HG03103 (cell line): ENCODE measurements around the gene TLE4.
A peak's percentile ranks its signal among the peaks of the same experiment; 100 is the strongest.

Source experiments
- ATAC-seq: cut with Tn5 transposase; IDR thresholded peaks from one replicate; pipeline ENCODE4 v1.9.1; 2021; ENCODE audit warnings: low read depth; ENCODE audit not compliant: unreplicated experiment

The TLE4 gene

GRCh38 chr9:79570448-79571308, 1.1 kb upstream of the TLE4 start:
- no peak for ATAC-seq

- ATAC-seq = no peak
Observed at GRCh38 chr9:79572032-79572607, 355 bp downstream of the TLE4 start.

- ATAC-seq = no peak
Observed at GRCh38 chr9:79572608-79573411, 1.0 kb downstream of the TLE4 start.

- no peak for ATAC-seq
Observed at GRCh38 chr9:79573412-79573923, 1.7 kb downstream of the TLE4 start.

GRCh38 chr9:79574136-79574535, 2.4 kb downstream of the TLE4 start:
- no peak for ATAC-seq

- no peak for ATAC-seq
Observed at GRCh38 chr9:79574781-79575180, 3.0 kb downstream of the TLE4 start.

- ATAC-seq = no peak
Observed at GRCh38 chr9:79575547-79575946, 3.8 kb downstream of the TLE4 start.

- no peak for ATAC-seq
Observed at GRCh38 chr9:79577969-79578723, 6.4 kb downstream of the TLE4 start.

- ATAC-seq = no peak
Observed at GRCh38 chr9:79578891-79579290, 7.1 kb downstream of the TLE4 start.

GRCh38 chr9:79579624-79580023, 7.9 kb downstream of the TLE4 start:
- no peak for ATAC-seq

GRCh38 chr9:79580055-79580454, 8.3 kb downstream of the TLE4 start:
- no peak for ATAC-seq

- no peak for ATAC-seq
Observed at GRCh38 chr9:79581388-79581787, 9.6 kb downstream of the TLE4 start.

- no peak for ATAC-seq
Observed at GRCh38 chr9:79581794-79582193, 10.0 kb downstream of the TLE4 start.

GRCh38 chr9:79583952-79584654, 12.3 kb downstream of the TLE4 start:
- ATAC-seq = peak; percentile 91

- no peak for ATAC-seq
Observed at GRCh38 chr9:79584655-79584982, 12.9 kb downstream of the TLE4 start.

GRCh38 chr9:79588488-79589223, 16.9 kb downstream of the TLE4 start:
- ATAC-seq = no peak

- ATAC-seq = no peak
Observed at GRCh38 chr9:79591458-79591857, 19.7 kb downstream of the TLE4 start.

GRCh38 chr9:79592726-79593493, 21.1 kb downstream of the TLE4 start:
- no peak for ATAC-seq
